MCF 10A (cell line): ENCODE data around the gene TIGD2. TPM values are rescaled to one million over a fixed set of nuclear protein-coding genes. Genes with fewer than 3 reads are reported as not detected.

Experiments used
- BruUV-seq: library from RNA; stranded (reverse); fragments of 400-500 nt; replicated peaks from 2 replicates; lab custom pipeline; 2021; lab: Mats Ljungman, UMichigan
- CTCF ChIA-PET: fragments of 300-600 bp; sonication (Branson Sonifier 250); formaldehyde crosslinking; extraction: SDS; loops from one replicate; lab custom pipeline; 2021; ENCODE audit warnings: antibody characterized with exemption, inconsistent platforms; lab: Yijun Ruan, JAX
- POLR2A ChIA-PET: fragments of 300-600, 350-650 bp; sonication (Branson Sonifier 250); formaldehyde crosslinking; extraction: SDS; loops from one replicate; lab custom pipeline; 2020; ENCODE audit warnings: antibody characterized with exemption, inconsistent platforms; lab: Yijun Ruan, JAX
- DNase-seq: peaks from one replicate; pipeline ENCODE4 v3.0.0-alpha.2; 2018; ENCODE audit not compliant: unreplicated experiment
- H3K27ac Mint-ChIP-seq: one replicate; pipeline ENCODE4 v1.8.0; 2022; ENCODE audit warnings: mild to moderate bottlenecking, low read depth, mixed read lengths; ENCODE audit not compliant: unreplicated experiment
- H3K27me3 Mint-ChIP-seq: one replicate; pipeline ENCODE4 v1.8.0; 2022; ENCODE audit warnings: mixed read lengths; ENCODE audit not compliant: insufficient read depth, unreplicated experiment
- H3K36me3 Mint-ChIP-seq: one replicate; pipeline ENCODE4 v1.8.0; 2022; ENCODE audit warnings: mild to moderate bottlenecking, moderate library complexity, mixed read lengths; ENCODE audit not compliant: insufficient read depth, unreplicated experiment
- H3K4me1 Mint-ChIP-seq: one replicate; pipeline ENCODE4 v1.8.0; 2022; ENCODE audit warnings: mixed read lengths; ENCODE audit not compliant: insufficient read depth, unreplicated experiment
- H3K4me3 Mint-ChIP-seq: one replicate; pipeline ENCODE4 v1.8.0; 2022; ENCODE audit warnings: mild to moderate bottlenecking, moderate library complexity, mixed read lengths; ENCODE audit not compliant: unreplicated experiment
- H3K9me3 Mint-ChIP-seq: one replicate; pipeline ENCODE4 v1.8.0; 2022; ENCODE audit warnings: mixed read lengths; ENCODE audit not compliant: unreplicated experiment
- CTCF ChIP-seq: fragments of 200-600 bp; IDR thresholded peaks from one replicate; pipeline ENCODE4 v1.8.0; 2022; ENCODE audit warnings: antibody characterized with exemption, mild to moderate bottlenecking; ENCODE audit not compliant: unreplicated experiment
- intact Hi-C: fragments of 100-400 bp; cut with micrococcal nuclease; formaldehyde crosslinking; loops from 2 replicates; pipeline ENCODE4 v1.14.1; 2022
- total RNA-seq: library from RNA; stranded (reverse); gene quantifications from 2 replicates; pipeline ENCODE4 v1.2.3, GENCODE V29; 2022

TIGD2 gene
- total RNA-seq, 1 experiment from 2014 or later, result 15.1 TPM

- ChIA-PET POLR2A (no interaction called here), CTCF (interaction anchor here (1.1 to 11.5 kb wide), 3 partner anchors 19 to 279 kb away, joined by 3 to 128 read pairs (median 4); no protein-coding TSS in a partner anchor)
- Mint-ChIP-seq H3K27me3 (no peaks in the 10 kb centered on the region), H3K9me3 (no peaks in the 10 kb centered on the region), H3K4me1 (peaks cover 11% of the 10 kb centered on the region), H3K27ac (no peak overlapping the region), H3K36me3 (no peaks in the 10 kb centered on the region), H3K4me3 (no peak overlapping the region)
- no peak for TF ChIP-seq CTCF
- BruUV-seq, result no TSS peak
- DNase-seq, result no peak
- intact Hi-C loops, result no loop called here
Measured at GRCh38 chr4:89156174-89156914, 45.0 kb downstream of the TIGD2 start.

- peaks cover 11% of the 10 kb centered on the region for H3K4me1 Mint-ChIP-seq
Measured at GRCh38 chr4:89157488-89158024, 46.2 kb downstream of the TIGD2 start.

GRCh38 chr4:89158884-89159503, 47.7 kb downstream of the TIGD2 start:
- POLR2A ChIA-PET, result interaction anchor here (1.1 kb wide), 1 partner anchor 47 kb away, joined by 3 read pairs; the partner anchor contains the start of gene TIGD2

More at GRCh38 chr4:89157488-89158024, 46.2 kb downstream of the TIGD2 start:
- no TSS peak for BruUV-seq
- H3K27ac Mint-ChIP-seq, result no peak overlapping the region
- POLR2A ChIA-PET, result interaction anchor here (0.6 to 1.1 kb wide), 3 partner anchors 46 to 278 kb away, joined by 3 read pairs; no protein-coding TSS in a partner anchor
- no peaks in the 10 kb centered on the region for H3K36me3 Mint-ChIP-seq
- H3K27me3 Mint-ChIP-seq, result no peaks in the 10 kb centered on the region
- no peak overlapping the region for H3K4me3 Mint-ChIP-seq
- intact Hi-C loops, result loop anchor here (2.0 kb wide), 1 partner anchor 69 kb away; no protein-coding TSS in a partner anchor
- H3K9me3 Mint-ChIP-seq, result no peaks in the 10 kb centered on the region
- CTCF ChIA-PET, result interaction anchor here (0.5 to 11.5 kb wide), 10 partner anchors 9 to 629 kb away, joined by 3 to 128 read pairs (median 4); no protein-coding TSS in a partner anchor
- DNase-seq, result no peak
- no peak for TF ChIP-seq CTCF

More at GRCh38 chr4:89158884-89159503, 47.7 kb downstream of the TIGD2 start:
- intact Hi-C loops, result loop anchor here (1.0 to 2.0 kb wide), 2 partner anchors 68 to 275 kb away; no protein-coding TSS in a partner anchor
- Mint-ChIP-seq H3K27me3 (no peaks in the 10 kb centered on the region), H3K4me3 (no peak overlapping the region), H3K9me3 (no peaks in the 10 kb centered on the region), H3K27ac (no peak overlapping the region), H3K4me1 (peaks cover 6% of the 10 kb centered on the region), H3K36me3 (no peaks in the 10 kb centered on the region)
- TF ChIP-seq CTCF, result peak; percentile 35
- DNase-seq, result peak; percentile 65
- CTCF ChIA-PET, result interaction anchor here (0.6 to 11.5 kb wide), 15 partner anchors 10 to 672 kb away, joined by 3 to 128 read pairs (median 3); no protein-coding TSS in a partner anchor
- no TSS peak for BruUV-seq
